ENCODE results near the gene ATAD5. TPM values are rescaled to one million over a fixed set of nuclear protein-coding genes. Genes with fewer than 3 reads are reported as not detected.
"Not testable (repeated sequence)": the region's sequence is repeated elsewhere in the genome, so short reads cannot be mapped to it uniquely, and the experiment has no call there.

The ATAD5 gene
- total RNA-seq, 1 experiment from 2014 or later: 4.2 TPM

DNA sequence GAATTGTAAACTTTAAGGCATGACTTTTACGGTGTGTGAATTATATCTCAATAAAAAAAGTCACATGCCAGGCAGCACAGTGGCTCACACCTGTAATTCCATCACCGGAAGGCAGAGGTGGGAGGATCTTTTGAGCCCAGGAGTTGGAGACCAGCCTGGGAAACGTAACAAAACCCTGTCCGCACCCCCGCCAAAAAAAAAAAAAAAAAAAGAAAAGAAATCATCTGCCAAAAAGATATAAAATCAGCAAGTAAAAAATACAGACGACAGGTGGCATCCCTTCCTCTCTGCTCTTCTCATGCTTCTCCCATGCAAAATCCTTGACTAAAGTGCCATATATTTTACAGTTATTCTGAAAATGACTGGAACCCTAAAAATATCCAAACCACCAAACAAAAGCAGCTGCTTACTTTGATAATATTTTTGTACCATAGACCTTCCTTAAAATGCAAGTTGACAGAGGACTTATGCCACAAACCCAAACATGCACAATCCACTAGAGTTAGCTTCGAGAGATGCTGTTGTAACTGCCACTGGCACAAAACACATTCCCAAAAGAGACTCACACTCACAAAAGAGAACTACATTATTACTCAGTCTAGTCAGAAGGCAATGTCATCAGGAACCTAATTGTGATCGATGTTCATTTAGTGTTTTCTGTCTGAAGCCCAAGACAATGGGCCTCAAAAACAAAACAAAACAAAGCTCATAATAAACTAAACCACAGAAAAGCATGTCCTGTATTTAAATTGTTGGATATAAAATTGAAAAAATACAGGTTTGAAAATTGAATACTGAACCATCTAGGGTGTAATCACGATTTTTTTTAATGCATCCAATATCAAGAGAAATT is 9.7 kb upstream of the ATAD5 start:
- no peaks in the 10 kb centered on the region for H3F3A ChIP-seq (ENCODE audit: low read length, unreplicated experiment)
- H3K9ac ChIP-seq (ENCODE audit: low read length): no peak overlapping the region
- intact Hi-C loops (cut with micrococcal nuclease): no loop called here
- BruUV-seq (replicated peaks): TSS peak; percentile 10
- CTCF ChIA-PET: no interaction called here
- no peak overlapping the region for H2AFZ ChIP-seq (ENCODE audit: low read length)
- H3K4me1 ChIP-seq (ENCODE audit: insufficient read depth, low read length): peaks cover 8% of the 10 kb centered on the region; the same call in 1 of the 2 replicates
- H3K4me3 ChIP-seq (ENCODE audit: low read length): 0 out of 2 replicates have a peak overlapping the region, but pooled peaks have one; percentile 3
- H3K9me2 ChIP-seq (replicated peaks; ENCODE audit: low read length): no peaks in the 10 kb centered on the region
- peak overlapping the region; percentile 30 for H3K4me2 ChIP-seq (ENCODE audit: low read length)
- H3K27me3 ChIP-seq (ENCODE audit: low read length): no peaks in the 10 kb centered on the region
- ATAC-seq (no peak), DNase-seq (no peak)
- POLR2A ChIA-PET (ENCODE audit: unreplicated experiment): no interaction called here
- peaks cover 3% of the 10 kb centered on the region; the same call in 1 of the 2 replicates for H4K20me1 ChIP-seq (ENCODE audit: low read length)
- no peak overlapping the region for H3K27ac ChIP-seq (ENCODE audit: low read length)
- no peaks in the 10 kb centered on the region; the same call in 1 of the 2 replicates for H3K36me3 ChIP-seq (ENCODE audit: low read depth, low read length)
- H3K79me2 ChIP-seq (ENCODE audit: low read length): peaks cover 54% of the 10 kb centered on the region
- no peaks in the 10 kb centered on the region for H3K9me3 ChIP-seq (ENCODE audit: low read length)
- TF ChIP-seq EZH2 (IDR thresholded peaks at IDR 0.05; ENCODE audit: low read length, unreplicated experiment) (no peak), EZH2phosphoT487 (IDR thresholded peaks at IDR 0.05; ENCODE audit: borderline replicate concordance, low read length) (no peak), CTCF (conservative IDR thresholded peaks at IDR 0.05; ENCODE audit: low read depth, low read length) (no peak)

GRCh38 chr17:30822919-30823318 is 8.8 kb upstream of the ATAD5 start:
- H3K4me2 ChIP-seq (ENCODE audit: low read length): peak overlapping the region; percentile 30
- intact Hi-C loops (cut with micrococcal nuclease); POLR2A ChIA-PET (ENCODE audit: unreplicated experiment): not testable (repeated sequence)

DNA sequence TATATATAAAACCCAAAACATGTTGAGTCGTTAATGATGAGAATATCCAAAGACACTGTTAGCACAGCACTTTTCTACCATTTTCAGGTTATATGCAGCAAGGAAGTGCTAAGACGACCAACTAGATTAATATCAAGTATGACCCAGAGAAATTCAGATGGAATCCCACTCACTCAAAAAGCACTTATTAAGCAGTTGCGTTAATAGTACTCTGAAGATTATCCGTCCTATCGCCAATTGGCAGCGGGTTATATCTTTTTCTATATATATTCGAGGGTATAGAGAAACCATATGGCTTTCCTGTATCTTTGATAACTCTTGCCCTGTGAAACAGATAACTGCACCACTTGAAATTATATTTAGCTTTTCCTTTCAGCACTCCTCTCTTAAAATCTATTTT is 8.3 kb upstream of the ATAD5 start:
- peaks cover 54% of the 10 kb centered on the region for H3K79me2 ChIP-seq (ENCODE audit: low read length)
- no peaks in the 10 kb centered on the region for H3K27me3 ChIP-seq (ENCODE audit: low read length)
- intact Hi-C loops (cut with micrococcal nuclease): no loop called here
- H3K4me2 ChIP-seq (ENCODE audit: low read length): peak overlapping the region; percentile 82
- no peaks in the 10 kb centered on the region; the same call in 1 of the 2 replicates for H3K36me3 ChIP-seq (ENCODE audit: low read depth, low read length)
- H3K27ac ChIP-seq (ENCODE audit: low read length): no peak overlapping the region
- peaks cover 3% of the 10 kb centered on the region; the same call in 1 of the 2 replicates for H4K20me1 ChIP-seq (ENCODE audit: low read length)
- H2AFZ ChIP-seq (ENCODE audit: low read length): peak overlapping the region; percentile 96; the same call in 1 of the 2 replicates
- H3K9me2 ChIP-seq (replicated peaks; ENCODE audit: low read length): no peaks in the 10 kb centered on the region
- BruUV-seq (replicated peaks): no TSS peak
- ChIA-PET POLR2A (ENCODE audit: unreplicated experiment) (interaction anchor here (0.6 kb wide), 1 partner anchor 223 kb away, joined by 4 read pairs; no protein-coding TSS in a partner anchor), CTCF (no interaction called here)
- no peaks in the 10 kb centered on the region for H3F3A ChIP-seq (ENCODE audit: low read length, unreplicated experiment)
- no peaks in the 10 kb centered on the region for H3K9me3 ChIP-seq (ENCODE audit: low read length)
- ATAC-seq (no peak), DNase-seq (no peak)
- TF ChIP-seq EZH2phosphoT487 (IDR thresholded peaks at IDR 0.05; ENCODE audit: borderline replicate concordance, low read length) (no peak), EZH2 (IDR thresholded peaks at IDR 0.05; ENCODE audit: low read length, unreplicated experiment) (no peak), CTCF (conservative IDR thresholded peaks at IDR 0.05; ENCODE audit: low read depth, low read length) (no peak)
- H3K4me3 ChIP-seq (ENCODE audit: low read length): peak overlapping the region; percentile 91
- peak overlapping the region; percentile 86; the same call in 1 of the 2 replicates for H3K9ac ChIP-seq (ENCODE audit: low read length)
- peaks cover 8% of the 10 kb centered on the region; the same call in 1 of the 2 replicates for H3K4me1 ChIP-seq (ENCODE audit: insufficient read depth, low read length)

More at GRCh38 chr17:30822919-30823318, 8.8 kb upstream of the ATAD5 start:
- H3K4me3 ChIP-seq (ENCODE audit: low read length); H2AFZ ChIP-seq (ENCODE audit: low read length); H3K9me3 ChIP-seq (ENCODE audit: low read length); H3K27me3 ChIP-seq (ENCODE audit: low read length); H3K9ac ChIP-seq (ENCODE audit: low read length); CTCF ChIA-PET; H3K36me3 ChIP-seq (ENCODE audit: low read depth, low read length); ATAC-seq; H3K9me2 ChIP-seq (replicated peaks; ENCODE audit: low read length); H3K4me1 ChIP-seq (ENCODE audit: insufficient read depth, low read length); H4K20me1 ChIP-seq (ENCODE audit: low read length); DNase-seq; H3F3A ChIP-seq (ENCODE audit: low read length, unreplicated experiment); BruUV-seq (replicated peaks); H3K27ac ChIP-seq (ENCODE audit: low read length): not testable (repeated sequence)
- H3K79me2 ChIP-seq (ENCODE audit: low read length): peaks cover 54% of the 10 kb centered on the region
